HG02870 (cell line): ENCODE results near the gene CFAP65.

Experiments used
- ATAC-seq: cut with Tn5 transposase; IDR thresholded peaks from one replicate; pipeline ENCODE4 v1.9.1; 2021; ENCODE audit warnings: mild to moderate bottlenecking, moderate library complexity; ENCODE audit not compliant: unreplicated experiment

Gene CFAP65

DNA sequence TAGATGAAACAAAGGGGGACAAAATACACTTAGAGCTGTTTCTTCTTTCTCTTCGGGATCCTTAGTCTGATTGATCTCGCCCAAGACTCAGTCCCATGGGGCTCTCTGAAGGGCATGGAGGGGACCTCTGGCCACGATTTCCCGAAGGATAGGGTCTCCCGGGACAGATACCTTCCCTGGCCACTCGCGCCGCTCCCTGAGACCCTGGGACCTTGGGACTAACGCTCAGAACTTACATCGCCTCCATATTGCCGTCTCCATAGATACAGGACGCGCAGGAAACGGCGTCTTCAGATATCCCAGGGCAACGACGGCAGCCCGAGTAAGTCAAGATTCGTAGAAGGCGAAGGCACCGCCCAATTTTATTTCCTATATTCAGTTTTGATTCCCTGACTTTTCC lies at the start of gene CFAP65:
Gene CFAP65, minus strand, starts transcription at position 265 of the 400 bp plus-strand sequence. CDS start 2,468 bp downstream, outside the sequence.
- ATAC-seq, result no peak

DNA sequence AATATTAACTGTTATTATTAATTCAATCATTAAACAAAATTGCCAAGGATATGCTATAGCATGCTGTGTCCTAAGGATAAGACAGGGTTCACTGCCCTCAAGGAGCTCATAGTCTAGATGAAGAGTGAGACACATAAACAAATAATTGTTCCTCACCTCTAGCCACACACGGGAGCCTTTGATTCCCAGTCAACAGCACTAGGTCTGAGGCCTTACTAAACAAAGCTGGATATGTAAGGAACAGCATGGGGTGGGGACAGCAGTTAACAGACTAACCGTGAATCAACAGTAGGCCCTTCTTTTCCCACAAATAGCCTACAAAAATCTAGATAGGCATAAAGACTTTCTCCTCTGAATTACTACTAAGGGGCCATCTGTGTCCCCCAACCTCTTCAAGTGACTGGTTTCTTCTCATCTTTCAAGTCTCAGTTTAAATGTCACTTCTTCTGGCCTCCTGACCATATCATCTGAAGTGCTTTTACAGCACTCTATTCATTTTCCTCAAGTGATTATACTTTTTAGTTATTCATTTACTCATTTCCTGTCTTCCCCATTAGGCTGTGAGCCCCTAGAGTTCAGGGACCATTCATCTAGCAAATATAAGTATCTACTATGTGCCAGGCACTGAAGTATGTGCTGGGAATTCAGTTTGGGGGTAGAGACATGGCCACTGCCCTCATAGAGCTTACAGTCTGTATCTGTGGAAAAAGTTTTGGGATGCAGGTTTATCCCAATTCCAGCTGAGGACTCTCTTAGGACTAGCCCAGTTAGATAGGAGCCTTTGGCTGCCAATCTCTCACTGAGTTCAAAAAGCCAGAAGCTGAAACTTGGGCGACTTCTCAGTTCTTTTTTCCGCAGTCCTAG lies 49.4 kb upstream of the CFAP65 start:
- ATAC-seq, result no peak

- ATAC-seq, result no peak
These were observed 48.0 kb upstream of the CFAP65 start for GRCh38 chr2:219089330-219089729.

DNA sequence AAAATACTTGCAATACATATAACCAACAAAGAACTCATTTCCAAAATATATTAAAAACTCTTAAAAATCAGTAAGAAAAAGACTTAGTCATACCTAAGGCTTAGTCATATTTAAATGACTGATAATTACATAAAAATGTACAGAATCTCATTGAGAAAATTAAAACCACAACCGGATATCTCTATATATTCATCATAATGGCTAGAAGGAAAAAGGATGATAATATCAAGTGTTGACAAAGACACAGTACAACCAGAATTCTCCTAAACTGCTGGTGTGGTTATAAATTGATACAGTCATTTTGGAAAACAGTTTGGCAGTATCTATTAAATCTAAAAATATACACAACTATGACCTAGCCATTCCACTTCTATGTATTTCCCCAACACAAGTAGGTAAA lies 46.5 kb upstream of the CFAP65 start:
- ATAC-seq, result no peak

- no peak for ATAC-seq
These were observed 46.0 kb upstream of the CFAP65 start for GRCh38 chr2:219087361-219087760.

DNA sequence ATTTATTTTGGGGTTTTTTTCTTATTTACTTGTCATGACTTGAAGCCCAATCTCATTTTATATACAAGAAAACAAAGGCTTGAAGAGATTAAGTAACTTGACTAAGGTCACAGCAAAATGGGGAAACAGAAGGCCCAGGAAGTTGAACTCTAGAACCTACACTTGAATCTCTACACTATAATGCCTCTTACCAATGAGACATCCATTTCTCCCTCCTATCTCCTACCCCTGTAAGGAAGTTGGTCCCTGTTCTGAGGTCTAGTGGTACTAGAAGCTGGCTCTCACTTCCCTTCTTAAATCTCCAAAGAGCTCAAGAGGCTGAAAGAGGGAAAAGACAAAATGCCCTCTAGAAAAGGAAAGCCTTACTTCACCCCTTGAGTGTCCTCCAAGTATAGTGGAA lies 44.9 kb upstream of the CFAP65 start:
- no peak for ATAC-seq

DNA sequence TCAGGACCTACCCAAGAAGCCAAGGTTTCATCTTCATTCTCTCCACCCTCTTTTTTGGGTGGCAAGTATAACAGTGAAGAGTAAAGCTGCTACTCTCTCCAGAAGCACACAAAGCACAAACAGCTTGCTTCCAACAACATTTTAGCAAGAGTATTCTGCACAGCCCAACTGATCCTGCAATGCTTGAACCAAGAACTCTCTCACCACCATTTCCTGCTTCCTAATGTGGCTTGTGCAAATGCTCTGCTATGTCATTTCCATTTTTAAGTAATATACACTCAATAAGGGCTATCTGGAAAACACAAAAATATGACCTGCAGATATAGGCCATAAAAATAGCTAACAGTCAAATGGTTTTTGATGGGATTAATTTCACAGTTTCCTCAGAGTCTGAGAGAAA lies 43.5 kb upstream of the CFAP65 start:
- ATAC-seq, result no peak

- ATAC-seq, result no peak
These were observed 41.1 kb upstream of the CFAP65 start for GRCh38 chr2:219082332-219082958.

DNA sequence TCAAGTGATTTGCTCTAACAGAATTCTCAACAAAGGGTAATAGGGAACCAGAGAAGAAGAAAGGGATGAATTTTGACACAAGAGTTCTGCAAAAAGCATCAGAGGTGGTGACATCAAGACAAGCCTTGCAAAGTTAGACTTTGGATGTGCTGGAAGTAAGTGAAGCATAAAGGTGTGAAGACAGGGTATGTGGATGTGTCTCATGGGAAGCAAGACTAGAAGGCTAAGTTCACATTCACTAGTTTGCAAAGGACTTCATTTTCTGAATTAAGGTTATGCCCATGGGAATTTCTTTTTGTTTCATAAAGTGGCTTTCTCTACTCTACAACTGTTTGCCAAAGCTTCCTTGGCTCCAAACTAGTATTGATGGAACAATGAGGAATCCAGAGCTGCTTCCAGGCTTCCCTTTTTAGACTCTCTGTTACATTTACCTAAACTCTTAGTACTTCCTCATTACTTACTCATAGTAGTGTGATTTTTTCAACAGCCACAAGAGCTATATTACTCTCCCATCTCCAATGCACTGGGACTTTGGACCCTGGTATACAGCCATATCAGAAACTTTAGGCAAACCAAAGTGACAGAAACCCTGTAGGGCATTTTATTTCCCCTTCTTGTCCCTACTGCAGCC lies 40.5 kb upstream of the CFAP65 start:
- ATAC-seq, result no peak

- no peak for ATAC-seq
These were observed 39.8 kb upstream of the CFAP65 start for GRCh38 chr2:219081096-219081495.

- ATAC-seq, result no peak
These were observed 38.1 kb upstream of the CFAP65 start for GRCh38 chr2:219079417-219079816.

DNA sequence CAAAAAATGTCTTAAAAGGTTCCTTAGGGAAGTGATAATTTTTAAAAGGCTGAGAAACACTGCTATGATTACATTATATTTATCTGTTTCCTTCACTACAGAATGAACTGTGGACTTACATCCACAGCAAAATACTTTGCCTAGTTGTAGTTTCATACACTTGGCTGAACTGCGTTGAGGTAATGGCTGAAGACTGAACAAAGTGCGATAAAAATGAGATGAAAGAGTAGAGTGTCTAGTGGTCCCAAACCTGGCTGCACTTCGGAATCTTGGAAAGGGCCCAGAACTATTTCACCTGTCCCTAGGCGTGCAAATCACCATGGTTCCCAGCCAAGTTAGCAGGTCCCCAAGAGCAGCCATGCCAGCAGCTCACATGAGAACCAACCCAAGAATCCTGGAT lies 37.6 kb upstream of the CFAP65 start:
- no peak for ATAC-seq

DNA sequence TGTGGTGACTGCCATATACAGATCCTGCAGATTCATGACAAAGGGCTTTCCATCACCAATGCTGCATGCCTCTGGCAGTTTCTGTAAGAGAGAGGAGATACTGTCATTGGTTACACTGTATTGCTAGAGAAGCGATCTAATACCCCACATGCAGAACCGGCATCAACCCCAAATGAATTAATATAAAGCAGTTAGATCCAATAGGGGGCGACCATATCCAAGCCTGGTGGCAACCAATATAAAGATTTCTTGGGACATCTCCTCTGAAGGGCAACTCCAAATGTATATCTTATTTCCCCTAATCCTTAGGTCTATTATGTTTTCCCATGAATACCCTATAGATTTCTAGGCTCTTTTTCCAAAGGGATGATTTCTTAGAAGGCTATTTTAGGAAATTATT lies 36.8 kb upstream of the CFAP65 start:
- ATAC-seq, result no peak

DNA sequence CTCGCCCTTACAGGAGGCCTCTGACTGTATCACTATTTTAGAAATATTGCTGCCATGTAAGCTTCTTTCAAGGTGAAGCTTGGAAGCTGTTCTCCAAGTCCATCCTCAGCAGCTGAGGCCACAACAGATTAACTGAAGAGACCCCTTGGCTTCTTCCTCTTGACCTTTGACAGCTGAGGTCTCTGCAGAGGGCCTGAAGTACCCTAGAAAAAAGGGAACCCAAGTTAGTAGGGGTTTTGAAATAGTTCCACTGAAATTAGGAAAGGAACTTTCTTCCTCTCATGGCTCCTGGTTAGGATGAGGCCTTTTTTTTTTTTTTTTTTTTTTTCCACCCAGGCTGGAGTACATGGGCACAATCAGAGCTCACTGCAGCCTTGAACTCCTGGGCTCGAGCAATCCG lies 34.9 kb upstream of the CFAP65 start:
- ATAC-seq, result no peak

DNA sequence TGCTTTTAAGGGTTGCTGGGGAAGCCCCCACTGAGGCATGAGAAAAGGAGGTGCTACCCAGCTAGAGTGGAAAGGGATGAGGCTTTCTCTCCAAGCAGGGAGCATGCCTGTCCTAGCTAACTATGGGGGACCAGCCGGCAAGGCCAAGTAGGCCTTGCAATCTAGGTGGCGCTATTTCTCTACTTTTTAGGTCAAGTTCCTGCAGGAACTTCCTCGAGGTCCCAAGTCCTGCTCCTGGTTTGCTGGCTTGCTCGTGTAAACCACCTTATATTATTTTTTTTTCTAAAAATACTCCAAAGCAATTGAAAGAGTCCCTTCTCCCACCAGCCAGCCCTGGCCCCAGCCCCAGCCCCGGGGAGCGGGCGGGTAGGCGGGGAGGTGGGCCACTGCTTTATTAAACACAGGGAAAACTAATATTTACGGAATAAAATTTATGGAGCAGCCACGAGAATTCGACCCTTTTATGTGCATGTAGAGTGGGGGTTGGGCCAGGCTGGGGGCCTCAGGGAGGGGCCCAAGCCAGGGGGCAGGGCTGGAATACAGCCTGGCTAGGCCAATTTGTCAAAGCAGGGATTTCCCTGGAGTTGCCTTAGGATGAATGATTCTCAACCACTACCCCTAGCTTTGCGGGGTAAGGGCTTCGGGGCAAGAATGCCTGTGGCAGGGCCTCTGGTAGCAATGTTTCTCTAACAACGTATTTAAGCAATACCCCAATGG lies 32.3 kb upstream of the CFAP65 start:
- ATAC-seq, result no peak

- ATAC-seq, result no peak
These were observed 31.5 kb upstream of the CFAP65 start for GRCh38 chr2:219072741-219073250.

- ATAC-seq, result no peak
These were observed 30.0 kb upstream of the CFAP65 start for GRCh38 chr2:219071131-219071816.

DNA sequence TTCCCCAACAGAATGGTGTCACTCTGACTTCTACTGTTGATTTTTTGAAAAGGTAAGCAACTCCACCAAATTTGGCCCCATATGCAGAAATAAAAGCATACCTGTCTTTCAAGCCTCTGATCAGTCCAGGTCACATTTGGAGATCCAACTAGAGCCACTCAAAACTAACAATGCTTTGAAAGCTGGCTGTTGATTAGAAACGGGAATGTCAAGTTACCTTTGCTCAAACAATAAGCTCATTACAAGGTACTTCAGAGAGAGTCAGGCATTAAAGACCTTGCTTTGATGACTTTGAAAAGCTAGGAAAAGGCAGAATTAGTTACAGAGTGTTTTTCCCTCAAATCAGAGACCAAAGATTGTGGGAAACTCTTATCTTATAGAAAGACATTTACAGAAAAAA lies 24.2 kb upstream of the CFAP65 start:
- no peak for ATAC-seq

GRCh38 chr2:219062081-219062480 lies 20.8 kb upstream of the CFAP65 start:
- no peak for ATAC-seq
